Measurements from ENCODE around the gene AZGP1.

The AZGP1 gene

GRCh38 chr7:99997545-99998137 lies 21.8 kb upstream of the AZGP1 start:
- Histone ChIP-seq H3K4me3 (ENCODE audit: low read depth, low read length, poor library complexity, severe bottlenecking) (peak overlapping the region; percentile 62), H4K20me1 (ENCODE audit: insufficient read depth, low read length) (no peaks in the 10 kb centered on the region), H3K79me2 (ENCODE audit: insufficient read depth, low read length) (no peaks in the 10 kb centered on the region), H3K36me3 (ENCODE audit: insufficient read depth, low read length) (no peaks in the 10 kb centered on the region), H3K4me2 (ENCODE audit: low read length) (peak overlapping the region; percentile 65), H3K9me2 (ENCODE audit: low read depth, low read length) (no peaks in the 10 kb centered on the region), H2AFZ (ENCODE audit: low read length) (peak overlapping the region; percentile 77), H3F3A (ENCODE audit: insufficient read depth, low read length) (no peaks in the 10 kb centered on the region), H3K9ac (ENCODE audit: low read length) (peak overlapping the region; percentile 64), H3K4me1 (ENCODE audit: insufficient read depth, low read length, severe bottlenecking) (peaks cover 21% of the 10 kb centered on the region), H3K27me3 (ENCODE audit: insufficient read depth, low read length) (peaks cover 2% of the 10 kb centered on the region), H3K27ac (ENCODE audit: low read depth, low read length, poor library complexity, severe bottlenecking) (no peak overlapping the region), H3K9me3 (ENCODE audit: low read length) (no peaks in the 10 kb centered on the region)
- TF ChIP-seq CTCF (IDR thresholded peaks at IDR 0.05; ENCODE audit: low read length), result peak; percentile 14; the same call in 1 of the 2 replicates
- TF ChIP-seq EZH2 (IDR thresholded peaks at IDR 0.05; ENCODE audit: borderline replicate concordance, low read length), result no peak

DNA sequence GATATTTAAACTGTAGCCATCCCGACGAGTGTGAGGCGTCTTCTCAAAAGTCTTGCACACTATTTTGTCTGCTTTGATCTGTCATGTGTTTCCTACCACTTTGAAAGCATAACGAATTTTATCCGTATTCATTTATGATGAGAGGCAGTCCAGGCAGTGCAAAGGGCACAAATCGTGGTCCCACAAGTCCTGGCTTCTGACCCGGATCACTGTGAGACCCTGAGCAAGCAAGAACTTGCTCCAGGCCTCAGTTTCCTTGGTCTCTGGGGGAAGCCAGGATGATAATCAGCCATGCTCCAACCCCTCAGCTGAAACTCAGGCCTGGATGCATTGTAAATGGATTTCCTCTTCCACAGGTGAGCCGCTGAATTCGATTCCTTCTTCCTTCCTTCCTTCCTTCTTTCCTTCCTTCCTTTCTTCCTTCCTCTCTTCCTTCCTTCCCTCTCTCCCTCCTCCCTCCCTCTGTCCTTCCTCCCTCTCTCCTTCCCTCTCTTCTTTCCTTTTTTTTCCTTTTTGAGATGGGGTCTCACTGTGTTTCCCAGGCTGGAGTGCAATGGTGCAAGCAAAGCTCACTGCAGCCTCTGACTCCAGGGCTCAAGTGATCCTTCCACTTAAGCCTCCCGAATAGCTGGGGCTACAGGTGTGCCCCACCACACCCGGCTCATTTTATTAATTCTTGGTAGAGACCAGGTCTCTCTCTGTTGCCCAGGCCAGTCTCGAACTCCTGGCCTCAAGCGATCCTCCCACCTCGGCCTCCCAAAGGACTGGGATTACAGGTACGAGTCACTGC lies 21.1 kb upstream of the AZGP1 start:
- H3K9me3 ChIP-seq (ENCODE audit: low read length), result no peaks in the 10 kb centered on the region
- no peaks in the 10 kb centered on the region for H3K9me2 ChIP-seq (ENCODE audit: low read depth, low read length)
- peaks cover 5% of the 10 kb centered on the region for H3K27me3 ChIP-seq (ENCODE audit: insufficient read depth, low read length)
- no peaks in the 10 kb centered on the region for H3K79me2 ChIP-seq (ENCODE audit: insufficient read depth, low read length)
- H4K20me1 ChIP-seq (ENCODE audit: insufficient read depth, low read length), result no peaks in the 10 kb centered on the region
- peaks cover 23% of the 10 kb centered on the region for H3K4me1 ChIP-seq (ENCODE audit: insufficient read depth, low read length, severe bottlenecking)
- H3K4me3 ChIP-seq (ENCODE audit: low read depth, low read length, poor library complexity, severe bottlenecking), result peak overlapping the region; percentile 62
- H2AFZ ChIP-seq (ENCODE audit: low read length), result peak overlapping the region; percentile 77
- no peaks in the 10 kb centered on the region for H3K36me3 ChIP-seq (ENCODE audit: insufficient read depth, low read length)
- no peak overlapping the region for H3K27ac ChIP-seq (ENCODE audit: low read depth, low read length, poor library complexity, severe bottlenecking)
- H3K9ac ChIP-seq (ENCODE audit: low read length), result peak overlapping the region; percentile 64; the same call in 1 of the 2 replicates
- no peaks in the 10 kb centered on the region for H3F3A ChIP-seq (ENCODE audit: insufficient read depth, low read length)
- TF ChIP-seq EZH2 (IDR thresholded peaks at IDR 0.05; ENCODE audit: borderline replicate concordance, low read length) (no peak), CTCF (IDR thresholded peaks at IDR 0.05; ENCODE audit: low read length) (no peak)
- H3K4me2 ChIP-seq (ENCODE audit: low read length), result peak overlapping the region; percentile 65

DNA sequence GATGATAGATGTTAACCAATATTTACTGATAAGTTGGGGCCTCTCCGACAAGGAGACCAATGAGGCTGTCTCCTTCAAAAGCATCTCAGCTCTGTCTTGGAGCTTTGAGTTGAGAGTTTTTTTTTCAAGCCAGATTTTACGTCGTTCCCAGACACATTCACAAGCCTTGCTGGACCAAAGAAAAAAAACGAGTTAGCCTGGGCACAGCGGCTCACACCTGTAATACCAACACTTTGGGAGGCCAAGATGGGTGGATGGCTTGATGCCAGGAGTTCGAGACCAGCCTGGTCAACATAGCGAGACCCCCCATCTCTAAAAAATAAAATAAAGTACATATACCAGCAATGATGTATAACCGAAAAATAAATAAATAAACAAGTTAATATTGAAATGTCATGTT lies 19.0 kb upstream of the AZGP1 start:
- no peak overlapping the region for H3K9ac ChIP-seq (ENCODE audit: low read length)
- no peaks in the 10 kb centered on the region for H3K9me3 ChIP-seq (ENCODE audit: low read length)
- H3K4me2 ChIP-seq (ENCODE audit: low read length), result no peak overlapping the region
- H3K4me3 ChIP-seq (ENCODE audit: low read depth, low read length, poor library complexity, severe bottlenecking), result no peak overlapping the region
- H3K27me3 ChIP-seq (ENCODE audit: insufficient read depth, low read length), result peaks cover 5% of the 10 kb centered on the region
- H3K79me2 ChIP-seq (ENCODE audit: insufficient read depth, low read length), result no peaks in the 10 kb centered on the region
- TF ChIP-seq EZH2 (IDR thresholded peaks at IDR 0.05; ENCODE audit: borderline replicate concordance, low read length), result no peak
- no peak for TF ChIP-seq CTCF (IDR thresholded peaks at IDR 0.05; ENCODE audit: low read length)
- peaks cover 27% of the 10 kb centered on the region for H3K4me1 ChIP-seq (ENCODE audit: insufficient read depth, low read length, severe bottlenecking)
- no peaks in the 10 kb centered on the region for H3K9me2 ChIP-seq (ENCODE audit: low read depth, low read length)
- H3K36me3 ChIP-seq (ENCODE audit: insufficient read depth, low read length), result no peaks in the 10 kb centered on the region
- no peaks in the 10 kb centered on the region for H3F3A ChIP-seq (ENCODE audit: insufficient read depth, low read length)
- H2AFZ ChIP-seq (ENCODE audit: low read length), result no peak overlapping the region
- H4K20me1 ChIP-seq (ENCODE audit: insufficient read depth, low read length), result no peaks in the 10 kb centered on the region
- H3K27ac ChIP-seq (ENCODE audit: low read depth, low read length, poor library complexity, severe bottlenecking), result no peak overlapping the region
